SK-N-SH treated with all-trans-retinoic acid at 6 μM for 48 hours (cell line): Measurements from ENCODE around the gene A1CF.

Experiments
- ATAC-seq: fragments of 200-7000 bp; cut with Tn5 transposase; 3 replicates; pipeline ENCODE4 v1.9.1; 2020; ENCODE audit warnings: mild to moderate bottlenecking, moderate library complexity
- BACH2 ChIP-seq: fragments of 250-450 bp; sonication (Bioruptor Pico); IDR thresholded peaks from 2 replicates; pipeline ENCODE4 v1.9.0; 2021; ENCODE audit warnings: mild to moderate bottlenecking, borderline replicate concordance
- CSDC2 ChIP-seq: fragments of 250-450 bp; sonication (Bioruptor Pico); IDR thresholded peaks from 2 replicates; pipeline ENCODE4 v1.5.0; 2020; ENCODE audit warnings: mild to moderate bottlenecking, moderate library complexity
- ESRRG ChIP-seq: fragments of 250-450 bp; sonication (Bioruptor Pico); IDR thresholded peaks from 2 replicates; pipeline ENCODE4 v1.6.1; 2021; ENCODE audit warnings: mild to moderate bottlenecking
- GLIS3 ChIP-seq: fragments of 250-450 bp; sonication (Bioruptor Pico); IDR thresholded peaks from 2 replicates; pipeline ENCODE4 v1.5.0; 2020; ENCODE audit warnings: mild to moderate bottlenecking, moderate library complexity
- ISL1 ChIP-seq: fragments of 250-450 bp; sonication (Bioruptor Pico); IDR thresholded peaks from 2 replicates; pipeline ENCODE4 v2.1.2; 2022; ENCODE audit warnings: mild to moderate bottlenecking, moderate library complexity
- OSR1 ChIP-seq: fragments of 250-450 bp; sonication (Bioruptor Pico); IDR thresholded peaks from 2 replicates; pipeline ENCODE4 v1.8.0; 2022; ENCODE audit warnings: moderate library complexity, mild to moderate bottlenecking, inconsistent platforms
- POU6F1 ChIP-seq: fragments of 250-450 bp; sonication (Bioruptor Pico); IDR thresholded peaks from 2 replicates; pipeline ENCODE4 v1.8.0; 2021; ENCODE audit warnings: low read depth, mild to moderate bottlenecking, moderate library complexity, borderline replicate concordance
- PPARA ChIP-seq: fragments of 250-450 bp; sonication (Bioruptor Pico); IDR thresholded peaks from 2 replicates; pipeline ENCODE4 v1.5.0; 2020; ENCODE audit warnings: mild to moderate bottlenecking, borderline replicate concordance
- RARB ChIP-seq: fragments of 250-450 bp; sonication (Bioruptor Pico); IDR thresholded peaks from 2 replicates; pipeline ENCODE4 v1.8.0; 2021; ENCODE audit warnings: mild to moderate bottlenecking, moderate library complexity
- SNAI2 ChIP-seq: fragments of 250-450 bp; sonication (Bioruptor Pico); IDR thresholded peaks from 2 replicates; pipeline ENCODE4 v1.5.0; 2020; ENCODE audit warnings: mild to moderate bottlenecking, moderate library complexity
- TCF4 ChIP-seq: fragments of 250-450 bp; sonication (Bioruptor Pico); IDR thresholded peaks from 2 replicates; pipeline ENCODE4 v1.8.0; 2021; ENCODE audit warnings: mild to moderate bottlenecking, moderate library complexity, borderline replicate concordance
- TOX ChIP-seq: fragments of 250-450 bp; sonication (Bioruptor Pico); IDR thresholded peaks from 2 replicates; pipeline ENCODE4 v1.8.0; 2021; ENCODE audit warnings: mild to moderate bottlenecking, moderate library complexity, borderline replicate concordance
- ZC3H10 ChIP-seq: fragments of 250-450 bp; sonication (Bioruptor Pico); IDR thresholded peaks from 2 replicates; pipeline ENCODE4 v1.5.1; 2021; ENCODE audit warnings: mild to moderate bottlenecking, moderate library complexity
- ZFP3 ChIP-seq: fragments of 250-450 bp; sonication (Bioruptor Pico); IDR thresholded peaks from 2 replicates; pipeline ENCODE4 v1.5.0; 2020; ENCODE audit warnings: mild to moderate bottlenecking, moderate library complexity
- ZFP30 ChIP-seq: fragments of 450-650 bp; formaldehyde crosslinking; IDR thresholded peaks from 2 replicates; pipeline ENCODE4 v1.5.0; 2022; ENCODE audit warnings: mild to moderate bottlenecking, moderate library complexity
- ZNF565 ChIP-seq: fragments of 450-650 bp; formaldehyde crosslinking; conservative IDR thresholded peaks from 2 replicates; pipeline ENCODE4 v1.5.0; 2020; ENCODE audit warnings: low read depth, mild to moderate bottlenecking, moderate library complexity
- ZNF8 ChIP-seq: fragments of 450-650 bp; formaldehyde crosslinking; IDR thresholded peaks from 2 replicates; pipeline ENCODE4 v1.5.0; 2020; ENCODE audit warnings: mild to moderate bottlenecking, moderate library complexity
- TF ChIP-seq, protein P1 (sequence below): fragments of 250-450 bp; sonication (Bioruptor Pico); IDR thresholded peaks from 2 replicates; pipeline ENCODE4 v1.5.1; 2021; ENCODE audit warnings: mild to moderate bottlenecking, moderate library complexity
- TF ChIP-seq, protein P2 (sequence below): fragments of 250-450 bp; sonication (Bioruptor Pico); IDR thresholded peaks from 2 replicates; pipeline ENCODE4 v1.5.1; 2020; ENCODE audit warnings: low read depth, mild to moderate bottlenecking, moderate library complexity
- TF ChIP-seq, protein P3 (sequence below): fragments of 250-450 bp; sonication (Bioruptor Pico); IDR thresholded peaks from 2 replicates; pipeline ENCODE4 v1.8.0; 2020; ENCODE audit warnings: mild to moderate bottlenecking, moderate library complexity, borderline replicate concordance
- TF ChIP-seq, protein P4 (sequence below): fragments of 250-450 bp; sonication (Bioruptor Pico); IDR thresholded peaks from 2 replicates; pipeline ENCODE4 v1.5.0; 2020; ENCODE audit warnings: mild to moderate bottlenecking, moderate library complexity

A1CF gene

DNA sequence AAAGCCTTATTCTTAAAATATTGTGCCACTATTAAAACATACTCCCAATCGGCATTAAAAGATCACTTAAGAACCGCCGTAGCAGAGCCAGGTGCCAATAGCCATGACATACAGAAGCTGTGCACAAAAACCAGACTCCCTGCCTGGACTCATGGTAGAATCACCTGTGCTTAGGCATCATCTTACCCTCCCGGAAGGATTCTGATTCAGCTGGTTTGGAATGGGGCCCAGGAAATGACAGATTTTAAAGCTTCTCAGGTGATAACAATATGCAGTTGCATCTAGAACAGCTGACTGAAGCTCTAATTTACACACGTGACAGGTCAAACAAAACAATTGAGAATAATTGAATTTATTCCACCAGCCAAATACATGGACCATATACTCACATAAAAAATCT lies 10.7 kb downstream of the A1CF start:
- TF ChIP-seq, protein P1, sequence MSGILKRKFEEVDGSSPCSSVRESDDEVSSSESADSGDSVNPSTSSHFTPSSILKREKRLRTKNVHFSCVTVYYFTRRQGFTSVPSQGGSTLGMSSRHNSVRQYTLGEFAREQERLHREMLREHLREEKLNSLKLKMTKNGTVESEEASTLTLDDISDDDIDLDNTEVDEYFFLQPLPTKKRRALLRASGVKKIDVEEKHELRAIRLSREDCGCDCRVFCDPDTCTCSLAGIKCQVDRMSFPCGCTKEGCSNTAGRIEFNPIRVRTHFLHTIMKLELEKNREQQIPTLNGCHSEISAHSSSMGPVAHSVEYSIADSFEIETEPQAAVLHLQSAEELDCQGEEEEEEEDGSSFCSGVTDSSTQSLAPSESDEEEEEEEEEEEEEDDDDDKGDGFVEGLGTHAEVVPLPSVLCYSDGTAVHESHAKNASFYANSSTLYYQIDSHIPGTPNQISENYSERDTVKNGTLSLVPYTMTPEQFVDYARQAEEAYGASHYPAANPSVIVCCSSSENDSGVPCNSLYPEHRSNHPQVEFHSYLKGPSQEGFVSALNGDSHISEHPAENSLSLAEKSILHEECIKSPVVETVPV (CRISPR knock-in tag), result no peak
- TF ChIP-seq, protein P2, sequence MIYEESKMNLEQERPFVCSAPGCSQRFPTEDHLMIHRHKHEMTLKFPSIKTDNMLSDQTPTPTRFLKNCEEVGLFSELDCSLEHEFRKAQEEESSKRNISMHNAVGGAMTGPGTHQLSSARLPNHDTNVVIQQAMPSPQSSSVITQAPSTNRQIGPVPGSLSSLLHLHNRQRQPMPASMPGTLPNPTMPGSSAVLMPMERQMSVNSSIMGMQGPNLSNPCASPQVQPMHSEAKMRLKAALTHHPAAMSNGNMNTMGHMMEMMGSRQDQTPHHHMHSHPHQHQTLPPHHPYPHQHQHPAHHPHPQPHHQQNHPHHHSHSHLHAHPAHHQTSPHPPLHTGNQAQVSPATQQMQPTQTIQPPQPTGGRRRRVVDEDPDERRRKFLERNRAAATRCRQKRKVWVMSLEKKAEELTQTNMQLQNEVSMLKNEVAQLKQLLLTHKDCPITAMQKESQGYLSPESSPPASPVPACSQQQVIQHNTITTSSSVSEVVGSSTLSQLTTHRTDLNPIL (CRISPR knock-in tag), result no peak
- TF ChIP-seq ZNF8, result no peak
- TF ChIP-seq ZFP30 (CRISPR knock-in tag), result no peak
- TF ChIP-seq BACH2, result no peak
- TF ChIP-seq, protein P3, sequence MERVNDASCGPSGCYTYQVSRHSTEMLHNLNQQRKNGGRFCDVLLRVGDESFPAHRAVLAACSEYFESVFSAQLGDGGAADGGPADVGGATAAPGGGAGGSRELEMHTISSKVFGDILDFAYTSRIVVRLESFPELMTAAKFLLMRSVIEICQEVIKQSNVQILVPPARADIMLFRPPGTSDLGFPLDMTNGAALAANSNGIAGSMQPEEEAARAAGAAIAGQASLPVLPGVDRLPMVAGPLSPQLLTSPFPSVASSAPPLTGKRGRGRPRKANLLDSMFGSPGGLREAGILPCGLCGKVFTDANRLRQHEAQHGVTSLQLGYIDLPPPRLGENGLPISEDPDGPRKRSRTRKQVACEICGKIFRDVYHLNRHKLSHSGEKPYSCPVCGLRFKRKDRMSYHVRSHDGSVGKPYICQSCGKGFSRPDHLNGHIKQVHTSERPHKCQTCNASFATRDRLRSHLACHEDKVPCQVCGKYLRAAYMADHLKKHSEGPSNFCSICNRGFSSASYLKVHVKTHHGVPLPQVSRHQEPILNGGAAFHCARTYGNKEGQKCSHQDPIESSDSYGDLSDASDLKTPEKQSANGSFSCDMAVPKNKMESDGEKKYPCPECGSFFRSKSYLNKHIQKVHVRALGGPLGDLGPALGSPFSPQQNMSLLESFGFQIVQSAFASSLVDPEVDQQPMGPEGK (CRISPR knock-in tag), result no peak
- no peak for TF ChIP-seq GLIS3 (CRISPR knock-in tag)
- no peak for TF ChIP-seq ZC3H10 (CRISPR knock-in tag)
- TF ChIP-seq SNAI2, result no peak
- no peak for TF ChIP-seq PPARA
- TF ChIP-seq RARB (CRISPR knock-in tag), result no peak

DNA sequence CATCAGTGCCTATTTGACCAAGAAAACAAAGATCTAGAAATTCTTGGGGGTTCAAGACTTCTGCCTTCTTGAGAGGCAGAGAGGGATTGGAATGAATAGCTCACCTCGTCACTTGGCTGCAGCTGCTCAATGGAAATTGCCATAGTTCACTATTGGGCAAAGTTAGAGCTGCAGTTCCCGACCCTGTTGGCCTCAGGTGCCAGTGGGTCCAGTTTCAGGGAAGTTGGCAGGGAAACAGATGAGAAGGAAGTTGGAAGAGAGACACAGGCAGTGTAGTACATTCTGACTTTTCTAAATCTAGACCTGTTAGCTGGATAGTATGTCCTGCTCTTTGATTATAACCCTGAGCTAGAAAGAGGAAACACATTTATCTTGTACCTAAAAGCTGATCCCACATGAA lies 19.1 kb downstream of the A1CF start:
- TF ChIP-seq SNAI2, result no peak
- TF ChIP-seq TOX (CRISPR knock-in tag), result no peak
- no peak for TF ChIP-seq BACH2
- no peak for TF ChIP-seq ZNF565 (CRISPR knock-in tag)
- TF ChIP-seq RARB (CRISPR knock-in tag), result no peak
- TF ChIP-seq ZFP3 (CRISPR knock-in tag), result no peak
- TF ChIP-seq, all 23 proteins: peak for 0
- no peak for ATAC-seq

More for the DNA sequence above, 10.7 kb downstream of the A1CF start:
- ATAC-seq, result no peak

DNA sequence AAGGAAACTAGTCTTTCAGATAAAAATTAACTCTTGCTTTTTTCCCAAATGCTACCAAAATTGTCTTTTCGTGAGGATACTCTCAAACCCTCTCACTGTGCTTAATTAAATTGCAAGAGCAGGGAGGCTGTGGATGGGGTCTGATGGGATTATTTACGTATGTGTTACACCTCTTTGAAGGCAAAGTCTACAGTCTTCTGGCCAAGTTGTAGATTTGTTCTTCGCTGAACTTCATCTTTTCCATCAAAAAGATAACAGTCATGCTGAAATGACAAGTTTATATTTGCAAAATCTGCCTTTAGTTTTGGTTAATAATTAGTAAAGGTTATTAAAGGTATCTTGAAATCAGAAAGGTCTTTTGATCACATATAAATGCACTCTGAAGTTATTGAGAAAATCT lies 22.7 kb downstream of the A1CF start:
- ATAC-seq, result no peak
- TF ChIP-seq GLIS3 (CRISPR knock-in tag) (no peak), ZNF8 (no peak), ISL1 (CRISPR knock-in tag) (no peak), BACH2 (no peak), OSR1 (no peak), PPARA (no peak), ZFP30 (CRISPR knock-in tag) (no peak), ZC3H10 (CRISPR knock-in tag) (no peak)
- TF ChIP-seq, protein P4, sequence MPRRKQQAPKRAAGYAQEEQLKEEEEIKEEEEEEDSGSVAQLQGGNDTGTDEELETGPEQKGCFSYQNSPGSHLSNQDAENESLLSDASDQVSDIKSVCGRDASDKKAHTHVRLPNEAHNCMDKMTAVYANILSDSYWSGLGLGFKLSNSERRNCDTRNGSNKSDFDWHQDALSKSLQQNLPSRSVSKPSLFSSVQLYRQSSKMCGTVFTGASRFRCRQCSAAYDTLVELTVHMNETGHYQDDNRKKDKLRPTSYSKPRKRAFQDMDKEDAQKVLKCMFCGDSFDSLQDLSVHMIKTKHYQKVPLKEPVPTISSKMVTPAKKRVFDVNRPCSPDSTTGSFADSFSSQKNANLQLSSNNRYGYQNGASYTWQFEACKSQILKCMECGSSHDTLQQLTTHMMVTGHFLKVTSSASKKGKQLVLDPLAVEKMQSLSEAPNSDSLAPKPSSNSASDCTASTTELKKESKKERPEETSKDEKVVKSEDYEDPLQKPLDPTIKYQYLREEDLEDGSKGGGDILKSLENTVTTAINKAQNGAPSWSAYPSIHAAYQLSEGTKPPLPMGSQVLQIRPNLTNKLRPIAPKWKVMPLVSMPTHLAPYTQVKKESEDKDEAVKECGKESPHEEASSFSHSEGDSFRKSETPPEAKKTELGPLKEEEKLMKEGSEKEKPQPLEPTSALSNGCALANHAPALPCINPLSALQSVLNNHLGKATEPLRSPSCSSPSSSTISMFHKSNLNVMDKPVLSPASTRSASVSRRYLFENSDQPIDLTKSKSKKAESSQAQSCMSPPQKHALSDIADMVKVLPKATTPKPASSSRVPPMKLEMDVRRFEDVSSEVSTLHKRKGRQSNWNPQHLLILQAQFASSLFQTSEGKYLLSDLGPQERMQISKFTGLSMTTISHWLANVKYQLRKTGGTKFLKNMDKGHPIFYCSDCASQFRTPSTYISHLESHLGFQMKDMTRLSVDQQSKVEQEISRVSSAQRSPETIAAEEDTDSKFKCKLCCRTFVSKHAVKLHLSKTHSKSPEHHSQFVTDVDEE (CRISPR knock-in tag), result no peak
- TF ChIP-seq, protein P1 (CRISPR knock-in tag), result no peak

DNA sequence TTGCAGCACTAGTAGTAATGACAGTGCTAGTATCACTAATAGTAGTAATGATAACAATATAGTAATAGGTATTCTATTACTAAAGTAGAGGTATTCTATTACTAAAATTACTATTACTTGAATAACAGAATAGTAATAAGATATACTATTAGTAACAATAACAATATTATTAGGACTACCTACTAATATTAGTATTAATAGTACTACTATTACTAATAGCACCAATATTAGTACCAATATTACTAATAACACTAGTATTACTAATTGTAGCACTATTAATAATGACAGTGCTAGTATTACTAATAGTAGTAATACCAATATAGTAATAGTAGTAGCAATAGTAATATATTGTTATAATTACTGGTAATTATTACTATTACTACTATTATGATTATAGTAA lies 24.1 kb downstream of the A1CF start:
- ATAC-seq, result no peak
- TF ChIP-seq, protein P3 (CRISPR knock-in tag), result no peak
- TF ChIP-seq ZNF8 (no peak), PPARA (no peak), ZFP3 (CRISPR knock-in tag) (no peak), BACH2 (no peak), TCF4 (CRISPR knock-in tag) (no peak), SNAI2 (no peak), ISL1 (CRISPR knock-in tag) (no peak), OSR1 (no peak), ZNF565 (CRISPR knock-in tag) (no peak), TOX (CRISPR knock-in tag) (no peak), RARB (CRISPR knock-in tag) (no peak), GLIS3 (CRISPR knock-in tag) (no peak), ZFP30 (CRISPR knock-in tag) (no peak), ESRRG (no peak), POU6F1 (CRISPR knock-in tag) (no peak), CSDC2 (CRISPR knock-in tag) (no peak)
- TF ChIP-seq, protein P2 (CRISPR knock-in tag), result no peak
